ENCODE data around the gene MSX1.

- TF ChIP-seq POLR2A (IDR thresholded peaks at IDR 0.05; ENCODE audit: low read depth, low read length), result no peak
- no peak for TF ChIP-seq POLR2AphosphoS5 (IDR thresholded peaks at IDR 0.05; ENCODE audit: low read depth, low read length)
- no peak for TF ChIP-seq POU2F2 (IDR thresholded peaks at IDR 0.05; ENCODE audit: low read depth, low read length)
Observed at GRCh38 chr4:4838051-4838935, 21.2 kb upstream of the MSX1 start.

All from GM12891 (cell line).